DOHH2 (cell line): ENCODE results near the gene ADAMTS13.

Experiments
- H3F3A ChIP-seq: fragments of 200-600 bp; sonication (generic), shearing (Covaris generic); 2 replicates; pipeline ENCODE4 v1.6.0; 2016; ENCODE audit warnings: antibody characterized with exemption, mild to moderate bottlenecking; ENCODE audit not compliant: control insufficient read depth, insufficient read depth
- H3K27ac ChIP-seq: fragments of 200-600 bp; sonication (generic); 2 replicates; pipeline ENCODE4 v1.5.1; 2014; ENCODE audit warnings: low read depth, mild to moderate bottlenecking, low read length, moderate library complexity
- H3K27me3 ChIP-seq: fragments of 200-600 bp; sonication (generic); 2 replicates; pipeline ENCODE4 v1.6.1; 2014; ENCODE audit warnings: mild to moderate bottlenecking, low read length, mixed read lengths; ENCODE audit not compliant: control insufficient read depth
- H3K36me3 ChIP-seq: fragments of 200-600 bp; sonication (generic); 2 replicates; pipeline ENCODE4 v1.6.1; 2014; ENCODE audit warnings: mild to moderate bottlenecking, low read length, moderate library complexity, mixed read lengths; ENCODE audit not compliant: control insufficient read depth
- H3K4me1 ChIP-seq: fragments of 200-600 bp; sonication (generic); 2 replicates; pipeline ENCODE4 v1.6.1; 2014; ENCODE audit warnings: mild to moderate bottlenecking, low read length, mixed read lengths; ENCODE audit not compliant: control insufficient read depth
- H3K4me2 ChIP-seq: fragments of 200-600 bp; sonication (generic); 2 replicates; pipeline ENCODE4 v1.6.0; 2014; ENCODE audit warnings: mild to moderate bottlenecking, low read length, moderate library complexity
- H3K4me3 ChIP-seq: fragments of 200-600 bp; sonication (generic); 2 replicates; pipeline ENCODE4 v1.5.1; 2014; ENCODE audit warnings: mild to moderate bottlenecking, low read length, mixed read lengths
- H3K79me2 ChIP-seq: fragments of 200-600 bp; sonication (generic); 2 replicates; pipeline ENCODE4 v1.6.1; 2014; ENCODE audit warnings: mild to moderate bottlenecking, low read length, mixed read lengths; ENCODE audit not compliant: control insufficient read depth
- H3K9me2 ChIP-seq: fragments of 200-600 bp; sonication (generic); replicated peaks from 2 replicates; pipeline ENCODE4 v1.6.1; 2014; ENCODE audit warnings: mild to moderate bottlenecking, low read length, mixed read lengths; ENCODE audit not compliant: control insufficient read depth
- H3K9me3 ChIP-seq: fragments of 200-600 bp; sonication (generic); 2 replicates; pipeline ENCODE4 v1.6.1; 2014; ENCODE audit warnings: antibody characterized with exemption, low read length, mixed read lengths; ENCODE audit not compliant: control insufficient read depth, insufficient read depth
- H4K20me1 ChIP-seq: fragments of 200-600 bp; sonication (generic); 2 replicates; pipeline ENCODE4 v1.6.0; 2014; ENCODE audit warnings: low read depth, mild to moderate bottlenecking, antibody characterized with exemption, low read length, moderate library complexity; ENCODE audit not compliant: control insufficient read depth, insufficient read depth
- EZH2phosphoT487 ChIP-seq: fragments of 200-600 bp; sonication (generic); IDR thresholded peaks from 2 replicates; pipeline ENCODE4 v1.6.1; 2017; ENCODE audit warnings: borderline replicate concordance, mild to moderate bottlenecking, antibody characterized with exemption, low read length, moderate library complexity, mixed read lengths
- TF ChIP-seq, protein P1 (sequence below): fragments of 200-600 bp; sonication (generic); IDR thresholded peaks from one replicate; pipeline ENCODE4 v1.5.1; 2014; ENCODE audit warnings: antibody characterized with exemption, mild to moderate bottlenecking, low read depth, low read length; ENCODE audit not compliant: poor library complexity, severe bottlenecking

The ADAMTS13 gene

DNA sequence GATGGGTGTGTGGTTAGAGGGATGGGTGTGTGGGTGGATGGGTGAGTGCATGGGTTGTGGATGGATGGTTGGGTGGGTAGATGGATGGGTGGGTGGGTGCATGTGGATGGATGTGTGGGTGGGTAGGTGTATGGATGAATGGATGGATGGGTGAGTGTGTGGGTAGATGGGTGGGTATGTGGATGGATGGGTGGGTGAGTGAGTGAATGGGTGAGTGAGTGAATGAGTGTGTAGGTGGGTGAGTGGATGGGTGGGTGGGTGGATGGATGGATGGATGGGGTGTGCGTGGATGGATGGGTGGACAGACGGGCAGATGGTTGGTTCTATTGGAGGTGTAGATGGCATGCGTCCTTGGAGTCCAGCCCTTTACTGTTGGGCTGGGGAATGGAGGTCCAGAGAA lies 28.8 kb upstream of the ADAMTS13 start:
- no peak overlapping the region for H3K27ac ChIP-seq
- TF ChIP-seq EZH2phosphoT487: no peak
- TF ChIP-seq, protein P1, sequence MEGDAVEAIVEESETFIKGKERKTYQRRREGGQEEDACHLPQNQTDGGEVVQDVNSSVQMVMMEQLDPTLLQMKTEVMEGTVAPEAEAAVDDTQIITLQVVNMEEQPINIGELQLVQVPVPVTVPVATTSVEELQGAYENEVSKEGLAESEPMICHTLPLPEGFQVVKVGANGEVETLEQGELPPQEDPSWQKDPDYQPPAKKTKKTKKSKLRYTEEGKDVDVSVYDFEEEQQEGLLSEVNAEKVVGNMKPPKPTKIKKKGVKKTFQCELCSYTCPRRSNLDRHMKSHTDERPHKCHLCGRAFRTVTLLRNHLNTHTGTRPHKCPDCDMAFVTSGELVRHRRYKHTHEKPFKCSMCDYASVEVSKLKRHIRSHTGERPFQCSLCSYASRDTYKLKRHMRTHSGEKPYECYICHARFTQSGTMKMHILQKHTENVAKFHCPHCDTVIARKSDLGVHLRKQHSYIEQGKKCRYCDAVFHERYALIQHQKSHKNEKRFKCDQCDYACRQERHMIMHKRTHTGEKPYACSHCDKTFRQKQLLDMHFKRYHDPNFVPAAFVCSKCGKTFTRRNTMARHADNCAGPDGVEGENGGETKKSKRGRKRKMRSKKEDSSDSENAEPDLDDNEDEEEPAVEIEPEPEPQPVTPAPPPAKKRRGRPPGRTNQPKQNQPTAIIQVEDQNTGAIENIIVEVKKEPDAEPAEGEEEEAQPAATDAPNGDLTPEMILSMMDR: no peak
- no peaks in the 10 kb centered on the region for H3K9me2 ChIP-seq
- H3K4me2 ChIP-seq: no peak overlapping the region
- no peaks in the 10 kb centered on the region for H3K79me2 ChIP-seq
- no peaks in the 10 kb centered on the region for H4K20me1 ChIP-seq
- no peaks in the 10 kb centered on the region for H3K9me3 ChIP-seq
- H3K4me1 ChIP-seq: no peaks in the 10 kb centered on the region
- H3K27me3 ChIP-seq: peaks cover 5% of the 10 kb centered on the region; the same call in 1 of the 2 replicates
- H3K36me3 ChIP-seq: no peaks in the 10 kb centered on the region
- H3K4me3 ChIP-seq: no peak overlapping the region
- no peaks in the 10 kb centered on the region for H3F3A ChIP-seq

DNA sequence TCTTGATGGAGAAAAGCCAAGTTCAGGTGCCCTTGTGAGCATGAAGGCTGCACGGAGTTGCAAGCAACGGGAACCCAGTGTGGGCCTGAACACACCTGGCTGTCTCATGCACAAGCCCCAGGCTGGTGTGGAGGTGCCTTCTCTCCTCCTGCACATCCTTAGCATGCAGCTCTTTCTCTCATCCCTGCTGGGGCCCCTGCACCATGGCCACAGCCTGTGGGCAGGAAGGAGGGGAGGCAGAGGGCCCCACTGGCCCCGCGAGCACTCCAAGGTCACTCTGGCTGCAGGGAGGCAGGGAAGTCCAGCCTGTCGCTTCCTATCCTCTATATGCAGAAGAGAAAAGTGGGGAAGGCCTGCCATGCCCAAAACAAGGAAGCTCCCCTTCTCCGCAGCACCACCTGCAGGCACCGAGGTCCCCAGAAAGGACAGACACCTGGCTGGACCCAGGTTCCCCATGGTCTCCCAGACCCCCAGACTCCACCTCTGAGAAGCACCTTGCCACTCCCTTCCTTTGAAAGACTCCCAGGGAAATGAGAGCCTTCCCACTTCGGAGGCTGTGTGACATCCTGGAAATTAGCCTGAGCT lies 27.4 kb upstream of the ADAMTS13 start:
- Histone ChIP-seq H4K20me1 (no peaks in the 10 kb centered on the region), H3K4me3 (no peak overlapping the region), H3K4me1 (no peaks in the 10 kb centered on the region), H3K4me2 (no peak overlapping the region), H3K9me2 (no peaks in the 10 kb centered on the region), H3K27me3 (peaks cover 5% of the 10 kb centered on the region; the same call in 1 of the 2 replicates), H3K9me3 (no peaks in the 10 kb centered on the region), H3K27ac (no peak overlapping the region), H3F3A (no peaks in the 10 kb centered on the region), H3K79me2 (no peaks in the 10 kb centered on the region), H3K36me3 (no peaks in the 10 kb centered on the region)
- TF ChIP-seq, protein P1: no peak
- no peak for TF ChIP-seq EZH2phosphoT487

DNA sequence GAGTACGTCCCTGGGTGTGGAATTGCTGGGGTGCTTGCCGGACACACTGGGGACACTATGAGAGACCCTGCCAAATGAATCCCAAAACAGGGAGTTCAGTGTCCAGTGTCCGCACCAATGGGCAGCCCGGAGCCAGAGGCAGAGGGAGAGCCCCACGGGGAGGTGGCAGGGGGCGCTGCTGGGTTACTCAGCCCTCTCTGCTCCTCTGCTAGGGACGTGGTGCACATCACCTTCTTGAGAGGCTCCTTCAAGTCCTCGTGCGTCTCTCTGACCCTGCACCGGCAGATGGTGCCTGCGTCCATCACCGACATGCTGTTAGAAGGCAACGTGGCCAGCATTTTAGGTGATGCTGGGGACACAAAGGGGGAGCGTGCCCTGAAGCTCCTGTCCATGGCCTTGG lies 25.2 kb upstream of the ADAMTS13 start:
- Histone ChIP-seq H3K36me3 (no peaks in the 10 kb centered on the region), H3K4me3 (no peak overlapping the region), H3K27me3 (peaks cover 5% of the 10 kb centered on the region; the same call in 1 of the 2 replicates), H3K4me2 (no peak overlapping the region), H3F3A (no peaks in the 10 kb centered on the region), H3K9me2 (no peaks in the 10 kb centered on the region), H3K79me2 (no peaks in the 10 kb centered on the region), H4K20me1 (no peaks in the 10 kb centered on the region), H3K27ac (no peak overlapping the region), H3K4me1 (no peaks in the 10 kb centered on the region), H3K9me3 (no peaks in the 10 kb centered on the region)
- no peak for TF ChIP-seq EZH2phosphoT487
- TF ChIP-seq, protein P1: peak; percentile 61
